IMR-90 (cell line): ENCODE results near the gene TSPYL4. TPM values are rescaled to one million over a fixed set of nuclear protein-coding genes. Genes with fewer than 3 reads are reported as not detected.

Source experiments
- ATAC-seq: fragments of 200-7000 bp; cut with Tn5 transposase; 2 replicates; pipeline ENCODE4 v1.9.1; 2020; ENCODE audit warnings: low read depth, mild to moderate bottlenecking, moderate library complexity
- BruUV-seq: library from RNA; stranded (reverse); fragments of 400-500 nt; replicated peaks from 2 replicates; lab custom pipeline; 2021; lab: Mats Ljungman, UMichigan
- CTCF ChIA-PET: fragments of 300-600 bp; formaldehyde crosslinking; extraction: SDS; loops from one replicate; lab custom pipeline; 2021; ENCODE audit warnings: antibody characterized with exemption; lab: Yijun Ruan, JAX
- POLR2A ChIA-PET: fragments of 300-600 bp; sonication (Branson Sonifier 250); formaldehyde crosslinking; loops from one replicate; lab custom pipeline; 2022; ENCODE audit warnings: antibody characterized with exemption; ENCODE audit not compliant: unreplicated experiment; lab: Charles Lee
- DNase-seq: peaks from one replicate; pipeline ENCODE4 v3.0.0; 2013
- H2AFZ ChIP-seq: replicated peaks from 2 replicates; pipeline ENCODE3; 2013; ENCODE audit warnings: low read length, mild to moderate bottlenecking; ENCODE audit not compliant: poor library complexity
- H2AK5ac ChIP-seq: 2 replicates; pipeline ENCODE4 v1.6.1; 2013; ENCODE audit warnings: low read depth, low read length, inconsistent platforms
- H2AK9ac ChIP-seq: replicated peaks from 2 replicates; pipeline ENCODE3; 2013; ENCODE audit warnings: mild to moderate bottlenecking, low read depth, low read length, moderate library complexity; ENCODE audit not compliant: poor library complexity
- H2BK120ac ChIP-seq: 2 replicates; pipeline ENCODE4 v1.6.1; 2013; ENCODE audit warnings: low read depth, low read length, inconsistent platforms
- H2BK15ac ChIP-seq: 3 replicates; pipeline ENCODE4 v1.6.1; 2013; ENCODE audit warnings: low read depth, low read length, inconsistent platforms
- H2BK20ac ChIP-seq: 2 replicates; pipeline ENCODE4 v1.6.1; 2013; ENCODE audit warnings: low read depth, mild to moderate bottlenecking, inconsistent platforms, low read length, moderate library complexity
- H2BK5ac ChIP-seq: 2 replicates; pipeline ENCODE4 v1.6.1; 2013; ENCODE audit warnings: mild to moderate bottlenecking, low read depth, low read length, inconsistent platforms; ENCODE audit not compliant: poor library complexity, severe bottlenecking
- H3K14ac ChIP-seq: replicated peaks from 2 replicates; pipeline ENCODE4 v1.6.1; 2013; ENCODE audit warnings: low read depth, low read length, inconsistent platforms
- H3K18ac ChIP-seq: 2 replicates; pipeline ENCODE4 v1.6.1; 2013; ENCODE audit warnings: low read depth, low read length, control low read depth
- H3K23ac ChIP-seq: 2 replicates; pipeline ENCODE4 v1.6.1; 2013; ENCODE audit warnings: low read depth, low read length, inconsistent platforms
- H3K27ac ChIP-seq: 2 replicates; pipeline ENCODE4 v1.5.1; 2013; ENCODE audit warnings: mild to moderate bottlenecking, control low read depth, low read length; ENCODE audit not compliant: insufficient read depth
- H3K27me3 ChIP-seq: 2 replicates; pipeline ENCODE4 v1.6.1; 2013; ENCODE audit warnings: low read length; ENCODE audit not compliant: control insufficient read depth, insufficient read depth
- H3K36me3 ChIP-seq: 2 replicates; pipeline ENCODE4 v1.6.1; 2013; ENCODE audit warnings: low read length, mixed read lengths; ENCODE audit not compliant: control insufficient read depth, insufficient read depth
- H3K4ac ChIP-seq: 2 replicates; pipeline ENCODE4 v1.6.1; 2013; ENCODE audit warnings: low read depth, low read length, inconsistent platforms
- H3K4me1 ChIP-seq: 2 replicates; pipeline ENCODE4 v1.6.1; 2013; ENCODE audit warnings: low read length, mixed read lengths; ENCODE audit not compliant: control insufficient read depth, insufficient read depth
- H3K4me2 ChIP-seq: 2 replicates; pipeline ENCODE4 v1.6.1; 2013; ENCODE audit warnings: low read depth, mild to moderate bottlenecking, control low read depth, low read length, moderate library complexity
- H3K4me3 ChIP-seq: 2 replicates; pipeline ENCODE4 v1.5.1; 2013; ENCODE audit warnings: low read depth, mild to moderate bottlenecking, control low read depth, low read length, moderate library complexity; ENCODE audit not compliant: insufficient read depth
- H3K56ac ChIP-seq: 2 replicates; pipeline ENCODE4 v1.6.1; 2013; ENCODE audit warnings: low read length, inconsistent platforms; ENCODE audit not compliant: insufficient read depth; ENCODE audit errors: extremely low read depth
- H3K79me1 ChIP-seq, 2 experiments: 2 replicates each; pipeline ENCODE4 v1.6.1; 2013; ENCODE audit warnings: low read length in 2 of 2, inconsistent platforms in 1 of 2, low read depth in 1 of 2
- H3K9ac ChIP-seq: 2 replicates; pipeline ENCODE4 v1.6.1; 2013; ENCODE audit warnings: low read depth, low read length, control low read depth
- H3K9me1 ChIP-seq: 2 replicates; pipeline ENCODE4 v1.6.1; 2013; ENCODE audit warnings: low read length, inconsistent platforms; ENCODE audit not compliant: insufficient read depth
- H3K9me3 ChIP-seq: 2 replicates; pipeline ENCODE4 v1.6.1; 2013; ENCODE audit warnings: low read length; ENCODE audit not compliant: control insufficient read depth, insufficient read depth
- H4K20me1 ChIP-seq: 2 replicates; pipeline ENCODE4 v1.6.1; 2013; ENCODE audit warnings: low read length, inconsistent platforms; ENCODE audit not compliant: insufficient read depth
- H4K5ac ChIP-seq: 2 replicates; pipeline ENCODE4 v1.6.1; 2013; ENCODE audit warnings: mild to moderate bottlenecking, low read depth, low read length, control low read depth
- H4K8ac ChIP-seq, 2 experiments: 2 replicates each; pipeline ENCODE4 v1.6.1; 2013; ENCODE audit warnings: low read depth in 2 of 2, low read length in 2 of 2, control low read depth in 1 of 2, inconsistent platforms in 1 of 2
- H4K91ac ChIP-seq: 2 replicates; pipeline ENCODE4 v1.6.1; 2013; ENCODE audit warnings: low read depth, low read length, inconsistent platforms; ENCODE audit not compliant: insufficient read depth
- BHLHE40 ChIP-seq: fragments of 150-350 bp; IDR thresholded peaks from 2 replicates; pipeline ENCODE4 v1.6.1; 2016; ENCODE audit warnings: mild to moderate bottlenecking, low read depth, low read length
- CEBPB ChIP-seq: IDR thresholded peaks from 2 replicates; pipeline ENCODE4 v1.6.1; 2012; ENCODE audit warnings: low read depth, low read length, improper control_type of control experiment
- CHD1 ChIP-seq: IDR thresholded peaks from 2 replicates; pipeline ENCODE4 v1.6.1; 2012; ENCODE audit warnings: low read depth, low read length, improper control_type of control experiment
- FOS ChIP-seq: fragments of 150-350 bp; IDR thresholded peaks from 2 replicates; pipeline ENCODE4 v1.6.1; 2016; ENCODE audit warnings: low read depth, low read length
- MAFK ChIP-seq: IDR thresholded peaks from 2 replicates; pipeline ENCODE4 v1.6.1; 2012; ENCODE audit warnings: low read depth, low read length, improper control_type of control experiment
- MAZ ChIP-seq: IDR thresholded peaks from 2 replicates; pipeline ENCODE4 v1.6.1; 2012; ENCODE audit warnings: low read depth, mild to moderate bottlenecking, low read length, improper control_type of control experiment, moderate library complexity, borderline replicate concordance
- MXI1 ChIP-seq: IDR thresholded peaks from 2 replicates; pipeline ENCODE4 v1.6.1; 2012; ENCODE audit warnings: low read depth, mild to moderate bottlenecking, low read length, moderate library complexity, borderline replicate concordance
- NFE2L2 ChIP-seq: fragments of 150-350 bp; IDR thresholded peaks from 2 replicates; pipeline ENCODE4 v1.6.1; 2016; ENCODE audit warnings: low read depth, mild to moderate bottlenecking, low read length
- POLR2A ChIP-seq: IDR thresholded peaks from 2 replicates; pipeline ENCODE4 v1.6.1; 2012; ENCODE audit warnings: mild to moderate bottlenecking, low read depth, low read length
- RAD21 ChIP-seq: IDR thresholded peaks from 2 replicates; pipeline ENCODE4 v1.6.1; 2012; ENCODE audit warnings: low read length, improper control_type of control experiment
- RCOR1 ChIP-seq: IDR thresholded peaks from 2 replicates; pipeline ENCODE4 v1.6.1; 2012; ENCODE audit warnings: mild to moderate bottlenecking, low read length, improper control_type of control experiment; ENCODE audit not compliant: insufficient replicate concordance
- RFX5 ChIP-seq: IDR thresholded peaks from 2 replicates; pipeline ENCODE4 v1.8.0; 2012; ENCODE audit warnings: low read depth, mild to moderate bottlenecking, low read length, moderate library complexity
- WGBS, 2 experiments: methylation state at CpG; one replicate each; pipeline versions ENCODE4 v1.1.5 to v1.1.7; 2013; ENCODE audit warnings: missing lambda C conversion rate in 2 of 2; ENCODE audit not compliant: insufficient read length in 1 of 2; ENCODE audit errors: extremely low coverage in 2 of 2; 5-methylcytosine and 5-hydroxymethylcytosine counted together
- dilution Hi-C: fragments of 300-500 bp; cut with HindIII; formaldehyde crosslinking; loops from one replicate; pipeline ENCODE4 v1.14.3; 2018; ENCODE audit warnings: low sequenced_read_pairs; ENCODE audit not compliant: unreplicated experiment
- in situ Hi-C: fragments of 300-500 bp; cut with MboI; formaldehyde crosslinking; loops from 3 replicates; pipeline ENCODE4 v1.14.3; 2019; ENCODE audit warnings: low sequenced_read_pairs, inconsistent platforms, mixed read lengths
- intact Hi-C: fragments of 100-400 bp; cut with micrococcal nuclease; formaldehyde crosslinking; loops from 2 replicates; pipeline ENCODE4 v1.10.0; 2022
- polyA plus RNA-seq, 3 experiments: library from polyadenylated mRNA; depleted of rRNA; stranded (reverse); fragments of >200 nt; gene quantifications; 2 replicates each; pipeline ENCODE4 v1.2.3, GENCODE V29; 2012; ENCODE audit warnings: low replicate concordance in 1 of 3
- total RNA-seq: library from RNA; depleted of rRNA; stranded (reverse); fragments of >200 nt; gene quantifications from 2 replicates; pipeline ENCODE4 v1.2.3, GENCODE V29; 2012
- TF ChIP-seq, protein P1 (sequence below): fragments of 150-350 bp; IDR thresholded peaks from 2 replicates; pipeline ENCODE4 v1.6.1; 2017; ENCODE audit warnings: mild to moderate bottlenecking, antibody characterized with exemption, low read length, low read depth
- TF ChIP-seq, protein P2 (sequence below): fragments of 150-350 bp; IDR thresholded peaks from 2 replicates; pipeline ENCODE4 v1.6.1; 2016; ENCODE audit warnings: low read depth, mild to moderate bottlenecking, low read length, moderate library complexity, borderline replicate concordance

TSPYL4 gene
- total and polyA plus RNA-seq, 2 of the 4 experiments (the other 2 are of a cell fraction), result 22.0 to 29.9 TPM

DNA sequence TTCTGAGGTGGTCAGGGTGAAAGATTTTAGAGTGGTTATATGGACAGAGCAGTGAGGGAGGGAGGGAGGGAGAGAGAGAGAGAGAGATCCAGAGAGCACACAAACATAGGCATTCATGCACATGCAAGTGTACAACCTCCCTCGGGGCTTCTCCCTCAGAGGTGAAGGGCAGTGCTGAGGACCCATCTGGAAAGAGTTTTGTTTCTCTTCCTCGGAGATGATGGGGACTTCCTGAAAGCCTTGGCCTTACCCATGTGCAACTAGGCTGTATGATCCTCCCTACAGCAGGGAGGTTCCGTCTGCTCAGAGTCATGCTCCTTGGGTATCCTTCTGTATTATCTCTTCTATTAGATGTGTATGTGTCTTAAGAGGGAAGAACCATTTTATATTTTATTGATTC, 47.2 kb upstream of the TSPYL4 start (continued):
- no peak for TF ChIP-seq CHD1
- TF ChIP-seq, protein P1, sequence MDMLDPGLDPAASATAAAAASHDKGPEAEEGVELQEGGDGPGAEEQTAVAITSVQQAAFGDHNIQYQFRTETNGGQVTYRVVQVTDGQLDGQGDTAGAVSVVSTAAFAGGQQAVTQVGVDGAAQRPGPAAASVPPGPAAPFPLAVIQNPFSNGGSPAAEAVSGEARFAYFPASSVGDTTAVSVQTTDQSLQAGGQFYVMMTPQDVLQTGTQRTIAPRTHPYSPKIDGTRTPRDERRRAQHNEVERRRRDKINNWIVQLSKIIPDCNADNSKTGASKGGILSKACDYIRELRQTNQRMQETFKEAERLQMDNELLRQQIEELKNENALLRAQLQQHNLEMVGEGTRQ, result no peak
- no peak for TF ChIP-seq MAZ

DNA sequence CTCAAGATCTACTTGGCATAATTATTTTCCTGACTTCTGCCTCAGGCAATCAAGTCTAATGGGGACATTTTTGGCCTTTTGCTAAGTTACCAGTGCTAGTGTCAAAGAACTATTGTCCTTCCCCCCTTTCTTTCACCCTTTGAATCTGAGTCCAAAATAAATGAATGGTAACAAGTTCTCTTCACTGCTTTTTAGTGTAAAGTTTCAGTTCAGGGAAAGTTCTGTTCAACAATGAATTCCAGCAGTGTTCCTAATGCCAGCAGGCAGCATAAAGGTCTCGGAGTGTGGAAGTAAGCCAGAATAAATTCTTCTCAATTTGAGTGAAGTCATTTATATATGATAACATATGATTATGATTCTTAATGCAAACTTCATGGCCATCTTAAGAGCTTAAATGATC, 46.7 kb upstream of the TSPYL4 start:
- H2BK5ac ChIP-seq, result no peak overlapping the region
- no peak overlapping the region for H3K4me2 ChIP-seq
- H3K18ac ChIP-seq, result no peak overlapping the region
- ChIA-PET CTCF (no interaction called here), POLR2A (no interaction called here)
- no peaks in the 10 kb centered on the region for H3K4me1 ChIP-seq
- no TSS peak for BruUV-seq
- no peak overlapping the region for H2AFZ ChIP-seq
- ATAC-seq (no peak), DNase-seq (no peak)
- dilution Hi-C loops (no loop called here), intact Hi-C loops (no loop called here), in situ Hi-C loops (no loop called here)
- no peaks in the 10 kb centered on the region for H4K20me1 ChIP-seq
- no peaks in the 10 kb centered on the region for H3K79me1 ChIP-seq
- H2BK15ac ChIP-seq, result no peak overlapping the region
- H3K14ac ChIP-seq, result no peak overlapping the region
- no peak overlapping the region for H4K5ac ChIP-seq
- H2BK120ac ChIP-seq, result no peak overlapping the region
- no CpG with 5 or more reads among the region's 1 CpG for WGBS, 2 experiments
- H3K4me3 ChIP-seq, result no peak overlapping the region
- H3K36me3 ChIP-seq, result no peaks in the 10 kb centered on the region
- H2AK5ac ChIP-seq, result no peak overlapping the region
- no peak overlapping the region for H2AK9ac ChIP-seq
- H3K9me3 ChIP-seq, result peaks cover 4% of the 10 kb centered on the region
- H3K4ac ChIP-seq, result no peak overlapping the region
- no peak overlapping the region for H2BK20ac ChIP-seq
- H3K23ac ChIP-seq, result no peak overlapping the region
- no peak overlapping the region for H4K8ac ChIP-seq
- no peak overlapping the region for H3K9ac ChIP-seq
- no peaks in the 10 kb centered on the region for H3K9me1 ChIP-seq
- H3K56ac ChIP-seq, result no peak overlapping the region
- no peak overlapping the region for H4K91ac ChIP-seq
- no peaks in the 10 kb centered on the region for H3K27me3 ChIP-seq
- no peak overlapping the region for H3K27ac ChIP-seq
- TF ChIP-seq CHD1 (no peak), BHLHE40 (no peak), FOS (no peak), MAFK (no peak), CEBPB (no peak), RAD21 (no peak), NFE2L2 (no peak), MXI1 (no peak), MAZ (no peak), POLR2A (no peak), RCOR1 (no peak), RFX5 (no peak)
- TF ChIP-seq, protein P1, result no peak
- TF ChIP-seq, protein P2, sequence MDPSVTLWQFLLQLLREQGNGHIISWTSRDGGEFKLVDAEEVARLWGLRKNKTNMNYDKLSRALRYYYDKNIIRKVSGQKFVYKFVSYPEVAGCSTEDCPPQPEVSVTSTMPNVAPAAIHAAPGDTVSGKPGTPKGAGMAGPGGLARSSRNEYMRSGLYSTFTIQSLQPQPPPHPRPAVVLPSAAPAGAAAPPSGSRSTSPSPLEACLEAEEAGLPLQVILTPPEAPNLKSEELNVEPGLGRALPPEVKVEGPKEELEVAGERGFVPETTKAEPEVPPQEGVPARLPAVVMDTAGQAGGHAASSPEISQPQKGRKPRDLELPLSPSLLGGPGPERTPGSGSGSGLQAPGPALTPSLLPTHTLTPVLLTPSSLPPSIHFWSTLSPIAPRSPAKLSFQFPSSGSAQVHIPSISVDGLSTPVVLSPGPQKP, result no peak
